Heart right ventricle (tissue), 16 donors: ENCODE measurements around the gene ZCCHC7. TPM values are rescaled to one million over a fixed set of nuclear protein-coding genes. Genes with fewer than 3 reads are reported as not detected.
"Not testable (repeated sequence)": the region's sequence is repeated elsewhere in the genome, so short reads cannot be mapped to it uniquely, and the experiment has no call there.

Experiments
- ATAC-seq, 8 donors: fragments of 200-7000 bp; cut with Tn5 transposase; one replicate each; pipeline ENCODE4 v1.9.1; 2020; ENCODE audit warnings: mild to moderate bottlenecking in 8 of 8, moderate library complexity in 8 of 8, moderate number of reproducible peaks in 1 of 8
- DNase-seq, 2 donors: peaks; one replicate each; pipeline ENCODE4 v3.0.0-alpha.2; 2020
- H3K27ac ChIP-seq, 10 donors: fragments of 200-600 bp; sonication (generic) in 2 of 10; one replicate each; pipeline versions ENCODE4 v1.5.0 to v1.8.0; 2020 to 2022; ENCODE audit warnings: mild to moderate bottlenecking in 3 of 10
- H3K27me3 ChIP-seq, 7 donors: fragments of 200-600 bp; one replicate each; pipeline ENCODE4 v1.8.0; 2021 to 2022; ENCODE audit warnings: mild to moderate bottlenecking in 2 of 7
- H3K36me3 ChIP-seq, 9 donors: fragments of 200-600 bp; sonication (generic) in 1 of 9; one replicate each; pipeline versions ENCODE4 v1.5.0 to v1.8.0; 2020 to 2022; ENCODE audit warnings: mild to moderate bottlenecking in 2 of 9
- H3K4me1 ChIP-seq, 9 donors: fragments of 200-600 bp; sonication (generic) in 1 of 9; one replicate each; pipeline versions ENCODE4 v1.5.0 to v1.8.0; 2020 to 2022; ENCODE audit warnings: mild to moderate bottlenecking in 4 of 9
- H3K4me3 ChIP-seq, 10 donors: fragments of 200-600 bp; sonication (generic) in 2 of 10; one replicate each; pipeline versions ENCODE4 v1.5.0 to v1.8.0; 2020 to 2022; ENCODE audit warnings: mild to moderate bottlenecking in 7 of 10, moderate library complexity in 2 of 10
- H3K9me3 ChIP-seq, 11 donors: fragments of 200-600 bp in 10 of 11; sonication (generic) in 2 of 11; one replicate each; pipeline versions ENCODE4 v1.5.0 to v1.8.0; 2013 to 2022; ENCODE audit warnings: mild to moderate bottlenecking in 2 of 11, control low read depth in 1 of 11, moderate library complexity in 1 of 11
- CTCF ChIP-seq, 9 donors: fragments of 200-600 bp; sonication (generic) in 2 of 9; IDR thresholded peaks; one replicate each; pipeline versions ENCODE4 v1.5.0 to v1.8.0; 2021 to 2022; ENCODE audit warnings: antibody characterized with exemption in 9 of 9, mild to moderate bottlenecking in 5 of 9, moderate library complexity in 1 of 9
- WGBS, 2 donors: extraction: QIAGEN DNeasy Blood & Tissue Kit; methylation state at CpG; one replicate each; pipeline ENCODE4 v1.1.7; 2013; ENCODE audit warnings: inconsistent platforms in 1 of 2; 5-methylcytosine and 5-hydroxymethylcytosine counted together
- intact Hi-C, 10 donors: fragments of 100-400 bp; cut with DNase I; formaldehyde crosslinking; loops; one replicate each; pipeline versions ENCODE4 v1.11.1 to v1.14.2; 2022
- polyA plus RNA-seq, 2 donors: library from polyadenylated mRNA; stranded (reverse); fragments of 200-250 nt; gene quantifications; one replicate each; pipeline ENCODE4 v1.2.3, GENCODE V29; 2013
- total RNA-seq, 10 donors: library from RNA; stranded (reverse); fragmentation: NEBNext Ultra II Directional in 3 of 10; extraction: Animal tissue kit (Norgen Biotek cat#: 25700) in 3 of 10; gene quantifications; one replicate each; pipeline versions ENCODE4 v1.2.1 to v1.2.4, GENCODE V29; 2021 to 2023
- donor health status: Arrhythmogenic right ventricular cardiomyopathy.
- donor health status: ischemic (EF 13 %, LVEDD 7.1; RV severe dilation, severe dysfunction).
- donor health status: healthy with polysubstance abuse.
- donor health status: DM: no; HTN: yes; CAD: no.
- donor health status: DM: no; HTN: no; CAD: no.
- donor health status: ischemic (EF 25% LVEDD 6.9; RV normal size, moderate dysfunction).
- donor health status: ischemic (EF 25% LVEDD 5.7; RV mildly dilated, moderate dysfunction).
- donor health status: healthy.
- donor health status: DM: yes; HTN: yes; CAD: no.
- donor health status: Ischemic cardiomyopathy.
- donor health status: ischemic (EF 35%, LVEDD 5.7; RV mildly dilated, moderate dysfunction).
- donor health status: nonischemic (EF 11% LVEDD 7.7; RV severe dilation, severe dysfunction).
- donor health status: DM: yes; HTN: yes; CAD: no.
- donor health status: PGD.
- donor health status: ischemic (EF 29% LVEDD 5.4; RV normal size, mild dysfunction).
- donor health status: nonischemic (EF 23%, LVEDD 6.1; RV moderate dilation, normal function).

ZCCHC7 gene
- total and polyA plus RNA-seq, 12 donors = 4.3 to 11.9 (median 8.9) TPM

- Histone ChIP-seq H3K4me1 (peaks cover 0 to 25% (median 20%) of the 10 kb centered on the region in 9 donors), H3K27me3 (peaks cover 0 to 4% (median 0%) of the 10 kb centered on the region in 7 donors), H3K4me3 (no peak overlapping the region), H3K9me3 (peaks cover 0 to 3% (median 0%) of the 10 kb centered on the region in 11 donors), H3K27ac (no peak overlapping the region), H3K36me3 (no peaks in the 10 kb centered on the region)
- DNase-seq = no peak
- no peak for ATAC-seq
- TF ChIP-seq CTCF (IDR thresholded peaks at IDR 0.05) = no peak
- intact Hi-C loops = no loop called here
- WGBS, 2 donors = 92% methylated on average over 3 of the region's 3 CpGs
Observed at GRCh38 chr9:37117956-37118355, 2.4 kb upstream of the ZCCHC7 start.

GRCh38 chr9:37119360-37119759 lies 1.0 kb upstream of the ZCCHC7 start:
- intact Hi-C loops = no loop called here
- no peak overlapping the region for H3K27ac ChIP-seq

GRCh38 chr9:37120843-37121335 lies 515 bp downstream of the ZCCHC7 start:
- WGBS, 2 donors = 0 to 1% methylated on average over 23 of the region's 23 CpGs
- not testable (repeated sequence) for DNase-seq, H3K27me3 ChIP-seq, H3K36me3 ChIP-seq, H3K9me3 ChIP-seq
- Histone ChIP-seq H3K4me3 (peak overlapping the region; percentile 77 to 99 (median 90)), H3K4me1 (peaks cover 0 to 25% (median 20%) of the 10 kb centered on the region in 9 donors), H3K27ac (peak overlapping the region; percentile 49 to 97 (median 93))
- ATAC-seq = peak; percentile 6 to 62 (median 24)
- intact Hi-C loops = loop anchor here in 4 of 10 donors (1.0 to 10.0 kb wide), 4 partner anchors 42 to 46 kb away; no protein-coding TSS in a partner anchor

More at GRCh38 chr9:37119360-37119759, 1.0 kb upstream of the ZCCHC7 start:
- DNase-seq (no peak), ATAC-seq (no peak)
- 95 to 96% methylated on average over 9 of the region's 9 CpGs for WGBS, 2 donors
- peaks cover 0 to 25% (median 20%) of the 10 kb centered on the region in 9 donors for H3K4me1 ChIP-seq
- no peaks in the 10 kb centered on the region for H3K27me3 ChIP-seq
- TF ChIP-seq CTCF (IDR thresholded peaks at IDR 0.05) = no peak
- peak overlapping the region in 1 of 10 donors; percentile 87 for H3K4me3 ChIP-seq
- peaks cover 0 to 3% (median 0%) of the 10 kb centered on the region in 11 donors for H3K9me3 ChIP-seq
- H3K36me3 ChIP-seq = no peaks in the 10 kb centered on the region

GRCh38 chr9:37121881-37122280 lies 1.5 kb downstream of the ZCCHC7 start:
- Histone ChIP-seq H3K4me1 (peaks cover 0 to 25% (median 20%) of the 10 kb centered on the region in 9 donors), H3K4me3 (peak overlapping the region in 5 of 10 donors; percentile 84 to 99 (median 87)), H3K9me3 (peaks cover 0 to 3% (median 0%) of the 10 kb centered on the region in 11 donors), H3K36me3 (peaks cover 0 to 10% (median 0%) of the 10 kb centered on the region in 9 donors), H3K27ac (peak overlapping the region in 1 of 10 donors; percentile 97), H3K27me3 (no peaks in the 10 kb centered on the region)
- TF ChIP-seq CTCF (IDR thresholded peaks at IDR 0.05) = no peak
- no peak for ATAC-seq
- intact Hi-C loops = loop anchor here in 3 of 10 donors (2.0 to 10.0 kb wide), 3 partner anchors 43 to 47 kb away; no protein-coding TSS in a partner anchor
- no peak for DNase-seq
- 70 to 73% methylated on average over 4 of the region's 4 CpGs for WGBS, 2 donors

- 79 to 84% methylated on average over 6 of the region's 6 CpGs for WGBS, 2 donors
- intact Hi-C loops = loop anchor here in 1 of 10 donors (10.0 kb wide), 1 partner anchor 52 kb away; no protein-coding TSS in a partner anchor
- Histone ChIP-seq H3K4me1 (peaks cover 0 to 16% (median 15%) of the 10 kb centered on the region in 9 donors), H3K9me3 (no peaks in the 10 kb centered on the region), H3K36me3 (peaks cover 0 to 40% (median 3%) of the 10 kb centered on the region in 9 donors), H3K4me3 (no peak overlapping the region), H3K27ac (no peak overlapping the region), H3K27me3 (no peaks in the 10 kb centered on the region)
- no peak for DNase-seq
- ATAC-seq = no peak
- TF ChIP-seq CTCF (IDR thresholded peaks at IDR 0.05) = no peak
Observed at GRCh38 chr9:37126214-37126788, 5.9 kb downstream of the ZCCHC7 start.
